Measurements from ENCODE around the gene THAP8. TPM values are rescaled to one million over a fixed set of nuclear protein-coding genes. Genes with fewer than 3 reads are reported as not detected.

THAP8 gene
- total and polyA plus RNA-seq, 2 donors (not counting 3 experiments of a cell fraction or from before 2014, with no cell fraction given), result 2.9 to 6.6 TPM

DNA sequence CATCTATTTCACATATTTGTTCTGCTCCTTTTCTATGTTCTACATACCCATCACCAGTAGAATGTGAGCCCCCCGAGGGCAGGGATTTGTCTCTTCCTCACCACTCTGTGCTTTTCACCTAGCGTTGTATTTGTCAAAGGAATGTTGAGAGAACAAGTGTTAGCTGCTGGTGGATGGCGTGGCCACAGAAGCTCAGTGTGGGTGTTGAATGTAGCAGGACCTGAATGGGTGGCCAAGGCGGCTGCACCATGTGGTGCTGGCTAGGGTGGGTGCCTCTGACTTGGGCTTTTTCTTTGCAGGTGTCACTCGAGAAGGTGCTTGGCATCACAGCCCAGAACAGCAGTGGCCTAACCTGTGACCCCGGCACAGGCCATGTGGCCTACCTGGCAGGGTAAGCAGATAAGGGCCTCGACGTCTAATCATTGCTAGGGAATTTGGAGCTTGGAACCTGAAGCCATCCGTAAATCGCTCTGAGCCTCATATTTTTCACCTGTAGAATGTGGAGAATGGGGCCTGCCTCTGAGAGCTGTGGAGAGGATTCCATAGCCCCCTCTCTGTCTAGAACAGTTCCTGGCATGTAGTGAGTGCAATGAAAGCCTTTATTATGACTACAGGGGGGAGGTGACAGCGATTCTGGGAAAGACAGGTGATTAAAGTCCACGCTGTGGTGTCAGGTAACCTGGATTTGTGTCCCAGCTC, 4.5 kb upstream of the THAP8 start:
- dilution Hi-C loops (cut with MboI; ENCODE audit: extremely low pct_ligation_motif_present, low sequenced_read_pairs) (no loop called here), intact Hi-C loops (cut with micrococcal nuclease) (no loop called here)
- POLR2A ChIA-PET, result interaction anchor here (0.6 kb wide), 1 partner anchor 31 kb away, joined by 4 read pairs; no protein-coding TSS in a partner anchor

More for the DNA sequence above, 4.5 kb upstream of the THAP8 start:
- Histone ChIP-seq H3K4me2 (ENCODE audit: insufficient read depth, low read length) (no peak overlapping the region), H4K20me1 (replicated peaks; ENCODE audit: control insufficient read depth, extremely low read depth, insufficient read depth, low read length) (no peaks in the 10 kb centered on the region), H3K36me3 (ENCODE audit: control insufficient read depth in 2 of 2, extremely low read depth in 1 of 2, insufficient read depth in 2 of 2, low read length in 2 of 2) (no peaks in the 10 kb centered on the region), H3K4me3 (replicated peaks in 1 of 3; ENCODE audit: insufficient read depth in 1 of 3, low read depth in 1 of 3, low read length in 3 of 3) (no peak overlapping the region), H3K79me2 (ENCODE audit: control insufficient read depth, insufficient read depth, low read length) (peaks cover 21% of the 10 kb centered on the region), H3K9me3 (replicated peaks; ENCODE audit: control insufficient read depth, insufficient read depth, low read length) (no peaks in the 10 kb centered on the region), H3K9ac (replicated peaks; ENCODE audit: extremely low read depth, insufficient read depth, low read length) (no peak overlapping the region), H3K27ac (ENCODE audit: insufficient read depth, low read depth, low read length) (no peak overlapping the region), H3K9me1 (replicated peaks; ENCODE audit: control insufficient read depth, extremely low read depth, insufficient read depth, low read length) (no peaks in the 10 kb centered on the region), H3K27me3 (ENCODE audit: control insufficient read depth in 2 of 2, insufficient read depth in 2 of 2, low read length in 2 of 2) (no peaks in the 10 kb centered on the region), H2AFZ (ENCODE audit: low read depth, low read length) (no peak overlapping the region), H3K4me1 (ENCODE audit: control insufficient read depth, extremely low read depth, insufficient read depth, low read length) (peaks cover 13% of the 10 kb centered on the region)
- TF ChIP-seq, protein P1, sequence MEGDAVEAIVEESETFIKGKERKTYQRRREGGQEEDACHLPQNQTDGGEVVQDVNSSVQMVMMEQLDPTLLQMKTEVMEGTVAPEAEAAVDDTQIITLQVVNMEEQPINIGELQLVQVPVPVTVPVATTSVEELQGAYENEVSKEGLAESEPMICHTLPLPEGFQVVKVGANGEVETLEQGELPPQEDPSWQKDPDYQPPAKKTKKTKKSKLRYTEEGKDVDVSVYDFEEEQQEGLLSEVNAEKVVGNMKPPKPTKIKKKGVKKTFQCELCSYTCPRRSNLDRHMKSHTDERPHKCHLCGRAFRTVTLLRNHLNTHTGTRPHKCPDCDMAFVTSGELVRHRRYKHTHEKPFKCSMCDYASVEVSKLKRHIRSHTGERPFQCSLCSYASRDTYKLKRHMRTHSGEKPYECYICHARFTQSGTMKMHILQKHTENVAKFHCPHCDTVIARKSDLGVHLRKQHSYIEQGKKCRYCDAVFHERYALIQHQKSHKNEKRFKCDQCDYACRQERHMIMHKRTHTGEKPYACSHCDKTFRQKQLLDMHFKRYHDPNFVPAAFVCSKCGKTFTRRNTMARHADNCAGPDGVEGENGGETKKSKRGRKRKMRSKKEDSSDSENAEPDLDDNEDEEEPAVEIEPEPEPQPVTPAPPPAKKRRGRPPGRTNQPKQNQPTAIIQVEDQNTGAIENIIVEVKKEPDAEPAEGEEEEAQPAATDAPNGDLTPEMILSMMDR (IDR thresholded peaks at IDR 0.05; ENCODE audit: extremely low read depth in 1 of 2, insufficient read depth in 1 of 2, low read depth in 1 of 2, low read length in 2 of 2), result no peak
- no peak for TF ChIP-seq GATA2 (IDR thresholded peaks at IDR 0.05; ENCODE audit: insufficient read depth, insufficient read length, low read depth, low read length)
- no peak for TF ChIP-seq JUN (IDR thresholded peaks at IDR 0.05; ENCODE audit: borderline replicate concordance, insufficient read depth, insufficient read length, low read depth)
- no peak for TF ChIP-seq FOS (IDR thresholded peaks at IDR 0.05; ENCODE audit: borderline replicate concordance, insufficient read depth, low read length)
- TF ChIP-seq MYC (IDR thresholded peaks at IDR 0.05; ENCODE audit: low read depth, low read length), result no peak
- no peak for TF ChIP-seq POLR2AphosphoS5 (IDR thresholded peaks at IDR 0.05; ENCODE audit: insufficient read depth, low read depth, low read length)
- TF ChIP-seq POLR2A (IDR thresholded peaks at IDR 0.05; ENCODE audit: low read depth, low read length), result no peak
- TF ChIP-seq, protein P2, sequence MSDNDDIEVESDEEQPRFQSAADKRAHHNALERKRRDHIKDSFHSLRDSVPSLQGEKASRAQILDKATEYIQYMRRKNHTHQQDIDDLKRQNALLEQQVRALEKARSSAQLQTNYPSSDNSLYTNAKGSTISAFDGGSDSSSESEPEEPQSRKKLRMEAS (IDR thresholded peaks at IDR 0.05; ENCODE audit: insufficient read depth, insufficient read length), result no peak
- TF ChIP-seq EZH2 (IDR thresholded peaks at IDR 0.05; ENCODE audit: borderline replicate concordance, low read depth, low read length, severe bottlenecking), result no peak
- DNase-seq (ENCODE audit: low read depth, low spot score), result no peak
- BruUV-seq (replicated peaks), result no TSS peak
- CTCF ChIA-PET, result interaction anchor here (1.0 to 3.9 kb wide), 5 partner anchors 56 to 116 kb away, joined by 3 to 61 read pairs (median 12); partner anchors contain the start of genes COX7A1 and POLR2I
- no peak for FAIRE-seq
